HG03045 (cell line): Measurements from ENCODE around the gene MED9.
"Not testable (repeated sequence)": the region's sequence is repeated elsewhere in the genome, so short reads cannot be mapped to it uniquely, and the experiment has no call there.

Experiments used
- ATAC-seq: cut with Tn5 transposase; IDR thresholded peaks from one replicate; pipeline ENCODE4 v1.9.1; 2021; ENCODE audit warnings: mild to moderate bottlenecking, moderate library complexity; ENCODE audit not compliant: unreplicated experiment

Gene MED9

DNA sequence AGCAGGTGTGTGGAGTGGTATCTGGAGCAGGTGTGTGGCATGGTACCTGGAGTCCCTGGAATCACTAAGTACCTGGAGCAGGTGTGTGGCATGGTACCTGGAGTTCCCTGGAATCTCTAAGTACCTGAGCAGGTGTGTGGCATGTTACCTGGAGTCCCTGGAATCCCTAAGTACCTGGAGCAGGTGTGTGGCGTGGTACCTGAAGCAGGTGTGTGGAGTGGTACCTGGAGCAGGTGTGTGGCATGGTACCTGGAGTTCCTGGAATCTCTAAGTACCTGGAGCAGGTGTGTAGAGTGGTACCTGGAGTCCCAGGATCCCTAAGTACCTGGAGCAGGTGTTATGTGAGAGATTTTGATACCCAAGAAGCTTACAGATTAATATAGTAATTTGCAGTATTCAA is 22.1 kb upstream of the MED9 start:
- not testable (repeated sequence) for ATAC-seq

DNA sequence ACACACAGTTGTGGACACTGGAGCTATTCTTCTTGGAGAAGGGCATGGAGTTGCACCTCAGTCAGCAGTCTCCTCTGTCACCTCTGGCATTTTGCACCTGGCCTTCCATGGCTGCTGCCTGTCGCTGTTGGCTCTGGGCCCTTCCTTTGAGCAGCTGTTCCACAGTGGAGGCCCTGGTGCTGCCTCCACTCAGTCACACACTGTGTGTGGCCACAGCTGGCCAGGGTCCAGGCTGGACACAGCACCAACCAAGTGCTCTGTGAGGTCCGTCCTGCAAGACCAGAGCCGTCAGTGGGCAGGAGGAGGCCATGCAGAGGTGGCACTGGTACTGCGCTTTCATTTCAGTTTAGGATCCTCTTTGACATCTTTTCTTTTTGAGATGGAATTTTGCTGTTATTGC is 21.6 kb upstream of the MED9 start:
- no peak for ATAC-seq

DNA sequence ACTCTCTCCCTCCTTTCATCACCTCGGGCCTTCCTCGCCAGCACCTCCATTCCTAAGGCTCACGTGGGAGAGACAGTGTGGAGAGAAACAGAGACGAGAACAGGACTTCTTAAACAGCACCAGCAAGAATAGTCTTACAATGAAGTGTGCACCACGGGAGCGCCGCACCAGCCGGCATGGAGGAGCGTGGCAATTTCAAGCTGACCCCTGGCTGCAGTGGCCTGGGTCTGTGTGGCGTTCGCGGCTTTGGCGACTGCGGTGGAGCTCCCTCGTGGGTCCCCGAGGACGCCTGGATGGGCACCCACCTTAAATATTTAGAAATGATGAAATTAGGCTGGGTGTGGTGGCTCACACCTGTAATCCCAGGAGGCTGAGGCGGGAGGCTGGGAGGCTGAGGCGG is 20.5 kb upstream of the MED9 start:
- ATAC-seq, result no peak

DNA sequence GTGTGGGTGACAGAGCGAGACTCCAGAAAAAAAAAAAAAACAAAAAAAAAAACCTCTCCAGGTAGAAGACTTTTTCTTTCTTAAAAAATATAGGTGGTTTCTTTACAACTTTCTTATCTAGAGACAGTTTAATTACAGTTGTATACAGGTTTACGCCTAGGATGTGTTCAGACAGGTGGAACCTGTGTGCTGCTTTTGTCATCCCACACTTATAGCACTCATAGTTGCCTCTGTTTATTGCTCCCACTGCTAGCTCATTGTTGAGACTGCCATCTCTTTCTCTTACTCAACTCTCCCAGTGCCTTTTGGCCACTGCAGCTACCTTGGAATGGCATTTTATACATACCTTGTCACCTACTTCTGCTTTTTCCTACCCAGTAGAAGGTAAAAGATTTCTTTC is 19.1 kb upstream of the MED9 start:
- ATAC-seq, result no peak

GRCh38 chr17:17460038-17460437 is 16.8 kb upstream of the MED9 start:
- no peak for ATAC-seq

DNA sequence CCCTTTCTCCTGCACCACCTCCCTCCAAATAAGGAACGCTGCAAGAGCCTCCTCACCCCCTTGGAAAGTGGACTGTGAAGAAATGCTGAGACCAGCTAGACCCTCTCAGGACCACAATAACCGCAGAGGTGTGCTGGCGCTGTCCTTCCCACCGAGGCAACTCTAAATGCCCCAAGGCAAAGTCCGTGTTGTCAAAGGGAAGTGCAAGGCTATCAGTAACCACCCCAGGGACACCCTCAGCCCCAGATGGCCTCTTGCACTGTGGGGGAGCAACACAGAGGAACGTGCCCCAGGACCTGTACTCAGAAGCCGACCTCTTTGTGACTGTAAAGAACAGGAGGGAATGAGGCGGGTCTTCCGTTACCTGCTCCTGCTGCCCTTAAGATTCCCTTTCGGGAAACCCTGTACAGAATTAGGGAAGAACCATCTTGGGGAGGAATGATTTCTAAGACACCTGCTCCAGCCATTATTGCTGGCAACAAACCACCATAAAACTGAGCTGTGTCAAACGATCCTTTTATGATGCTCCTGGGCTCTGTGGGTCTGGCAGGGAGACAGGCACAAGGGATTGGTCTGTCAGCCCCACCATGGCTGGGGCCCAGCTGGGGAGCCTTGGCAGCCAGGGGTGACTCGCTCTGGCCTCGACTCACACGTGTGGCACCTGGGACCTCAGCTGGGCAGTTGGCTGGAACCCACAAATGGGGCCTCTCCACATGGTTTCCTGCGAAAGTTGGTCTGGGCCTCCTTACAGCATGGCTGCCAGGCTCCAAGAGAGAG is 14.6 kb upstream of the MED9 start:
- no peak for ATAC-seq

DNA sequence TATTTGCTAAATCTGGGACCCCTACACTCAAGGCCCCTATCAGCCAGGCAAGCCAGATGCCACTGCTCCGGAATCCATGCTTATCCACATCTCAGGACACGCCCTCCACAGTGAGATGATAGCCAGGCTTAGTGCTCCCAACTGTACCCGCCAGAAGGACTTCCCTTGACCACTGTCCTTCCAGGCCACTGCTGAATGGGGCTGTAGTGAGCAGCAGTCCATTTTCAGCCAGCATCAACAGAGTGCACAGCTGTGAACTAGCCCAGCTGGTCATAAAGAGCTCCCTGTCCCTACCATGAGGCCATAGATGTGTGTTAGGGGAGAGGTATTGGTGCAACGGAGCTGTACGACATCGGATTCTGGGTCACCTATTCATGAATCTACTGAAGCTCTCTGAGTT is 13.0 kb upstream of the MED9 start:
- no peak for ATAC-seq

GRCh38 chr17:17465878-17466277 is 10.9 kb upstream of the MED9 start:
- not testable (repeated sequence) for ATAC-seq

DNA sequence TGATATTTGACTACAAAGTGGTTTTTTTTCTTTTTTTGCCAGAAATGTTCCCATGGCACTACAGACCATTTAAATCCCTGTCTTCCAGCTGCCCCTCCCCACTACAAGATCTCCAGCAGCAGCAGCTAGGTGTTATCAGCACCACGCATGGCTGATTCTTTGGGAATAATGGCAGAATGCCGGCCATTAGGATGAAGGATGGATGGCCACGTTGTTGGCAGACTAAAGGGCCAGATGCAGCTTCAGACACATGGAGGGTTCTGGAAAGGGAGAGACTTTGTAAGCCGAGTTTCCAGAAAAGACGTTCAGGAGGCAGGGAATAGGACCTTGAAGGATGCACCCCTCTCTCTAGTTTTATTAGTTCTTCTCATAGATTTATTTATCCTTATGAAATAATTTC is 10.3 kb upstream of the MED9 start:
- ATAC-seq, result no peak

GRCh38 chr17:17467016-17467415 is 9.8 kb upstream of the MED9 start:
- no peak for ATAC-seq

GRCh38 chr17:17467720-17468119 is 9.1 kb upstream of the MED9 start:
- no peak for ATAC-seq

DNA sequence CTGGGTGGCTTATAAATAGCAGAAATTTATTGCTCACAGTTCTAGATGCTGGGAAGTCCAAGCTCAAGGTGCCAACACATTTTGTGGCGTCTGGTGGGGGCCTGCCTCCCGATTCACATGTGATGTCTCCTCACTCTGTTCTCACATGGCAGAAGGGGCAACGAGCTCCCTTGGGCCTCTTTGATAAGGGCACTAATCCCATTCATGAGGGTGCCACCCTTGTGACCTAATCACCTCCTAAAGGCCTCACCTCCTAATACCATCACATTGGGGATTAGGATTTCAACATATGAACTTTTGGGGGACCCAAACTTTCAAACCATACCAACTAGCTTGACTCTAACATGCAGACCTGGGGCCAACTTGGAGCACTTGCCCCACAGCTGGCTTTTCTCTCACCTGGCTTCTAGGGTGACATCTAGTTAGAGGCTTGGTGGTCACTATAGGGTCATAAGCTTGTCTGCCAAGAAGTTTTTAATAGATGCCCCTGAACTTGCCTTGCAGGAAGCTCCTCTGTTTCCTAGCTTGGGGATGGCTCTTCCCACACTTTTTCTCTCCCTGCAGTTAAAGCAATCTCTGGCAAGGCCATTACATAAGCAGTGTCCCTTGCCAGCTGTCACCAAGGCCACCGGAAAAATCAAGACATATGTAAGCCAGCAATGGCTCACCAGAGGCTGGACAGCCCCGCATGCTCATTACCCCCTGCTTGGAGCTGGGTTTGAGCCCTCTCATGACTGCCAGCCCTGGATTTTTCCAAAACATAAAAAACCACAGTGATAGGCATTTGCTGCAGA is 8.4 kb upstream of the MED9 start:
- no peak for ATAC-seq

DNA sequence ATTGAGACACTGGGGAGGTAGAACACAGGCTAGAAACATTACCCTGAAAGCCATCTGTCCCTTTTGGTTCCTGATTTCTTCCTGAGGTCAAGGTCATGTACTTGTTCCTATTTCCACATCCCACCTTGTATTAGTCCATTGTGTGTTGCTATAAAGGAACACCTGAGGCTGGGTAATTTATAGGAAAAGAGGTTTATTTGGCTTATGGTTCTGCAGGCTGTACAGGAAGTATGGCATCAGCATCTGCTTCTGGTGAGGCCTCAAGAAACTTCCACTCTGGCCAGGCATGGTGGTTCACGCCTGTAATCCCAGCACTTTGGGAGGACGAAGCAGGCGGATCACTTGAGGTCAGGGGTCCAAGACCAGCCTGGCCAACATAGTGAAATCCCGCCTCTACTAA is 7.4 kb upstream of the MED9 start:
- ATAC-seq, result no peak

DNA sequence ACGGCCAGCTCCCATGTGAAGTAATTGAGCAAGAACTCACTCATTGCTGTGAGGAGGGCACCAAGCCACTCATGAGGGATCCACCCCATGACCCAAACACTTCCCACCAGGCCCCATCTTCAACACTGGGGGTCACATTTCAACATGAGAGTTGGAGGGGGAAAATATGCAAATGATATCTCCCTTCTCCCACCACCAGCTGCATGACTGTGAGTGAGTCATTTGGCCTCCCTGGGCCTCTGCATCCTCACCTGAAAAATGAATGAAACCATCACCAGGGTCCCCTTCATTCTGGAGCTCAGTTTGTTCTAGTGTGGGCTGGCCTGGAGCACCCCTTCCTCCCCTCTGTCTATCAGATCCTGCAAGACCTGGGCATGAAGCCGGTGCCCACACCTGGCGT is 6.8 kb upstream of the MED9 start:
- ATAC-seq, result no peak

DNA sequence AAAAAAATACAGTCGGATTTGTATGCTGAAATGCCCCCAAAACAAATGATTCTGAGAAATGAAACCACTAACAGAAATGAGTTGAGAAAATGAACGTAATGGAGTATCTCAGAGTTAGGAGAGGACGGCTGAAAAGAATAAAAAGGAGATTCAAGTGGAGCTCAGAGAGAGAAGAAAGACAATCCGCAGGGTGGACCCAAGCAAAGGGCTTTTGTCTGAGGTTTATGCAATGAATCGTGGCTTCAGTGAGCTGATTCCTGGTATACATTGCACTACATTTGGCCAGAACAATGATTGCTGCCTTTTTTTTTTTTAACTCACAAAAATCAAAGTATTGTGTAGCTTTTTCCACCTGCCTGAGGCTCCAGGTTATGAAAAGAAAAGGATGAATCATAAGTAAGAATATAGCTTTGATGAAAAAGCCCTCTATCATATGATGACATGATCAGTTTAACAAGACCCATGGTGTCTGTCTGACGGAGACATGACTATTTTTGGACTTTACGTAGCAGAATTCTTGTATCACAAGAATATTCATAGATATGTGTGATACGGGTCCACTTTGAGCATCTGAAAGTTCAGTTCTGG is 4.4 kb upstream of the MED9 start:
- no peak for ATAC-seq

GRCh38 chr17:17474341-17474740 is 2.5 kb upstream of the MED9 start:
- ATAC-seq, result no peak

DNA sequence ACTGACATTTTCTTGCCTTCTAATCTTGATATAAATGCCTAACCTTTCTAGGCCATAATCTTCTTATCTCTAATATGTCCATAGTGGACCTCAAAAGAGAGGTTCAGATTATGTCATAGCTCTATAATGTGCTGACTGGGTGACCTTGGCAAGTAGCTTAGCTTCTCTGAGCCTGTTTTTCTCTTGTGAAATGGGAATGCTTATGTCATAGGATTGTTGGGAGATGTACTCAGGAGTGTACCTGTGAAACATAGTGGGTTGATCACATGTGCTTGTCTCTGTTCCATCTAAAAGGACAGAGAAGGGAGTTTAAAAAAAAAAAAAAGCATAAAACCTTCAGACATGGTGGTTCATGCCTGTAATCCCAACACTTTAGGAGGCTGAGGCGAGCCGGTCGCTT is 2.4 kb downstream of the MED9 start:
- no peak for ATAC-seq

GRCh38 chr17:17480593-17481148 is 3.9 kb downstream of the MED9 start:
- ATAC-seq, result no peak

GRCh38 chr17:17481860-17482259 is 5.1 kb downstream of the MED9 start:
- no peak for ATAC-seq

GRCh38 chr17:17484451-17484899 is 7.7 kb downstream of the MED9 start:
- no peak for ATAC-seq

- no peak for ATAC-seq
Observed at GRCh38 chr17:17485420-17485819, 8.6 kb downstream of the MED9 start.

DNA sequence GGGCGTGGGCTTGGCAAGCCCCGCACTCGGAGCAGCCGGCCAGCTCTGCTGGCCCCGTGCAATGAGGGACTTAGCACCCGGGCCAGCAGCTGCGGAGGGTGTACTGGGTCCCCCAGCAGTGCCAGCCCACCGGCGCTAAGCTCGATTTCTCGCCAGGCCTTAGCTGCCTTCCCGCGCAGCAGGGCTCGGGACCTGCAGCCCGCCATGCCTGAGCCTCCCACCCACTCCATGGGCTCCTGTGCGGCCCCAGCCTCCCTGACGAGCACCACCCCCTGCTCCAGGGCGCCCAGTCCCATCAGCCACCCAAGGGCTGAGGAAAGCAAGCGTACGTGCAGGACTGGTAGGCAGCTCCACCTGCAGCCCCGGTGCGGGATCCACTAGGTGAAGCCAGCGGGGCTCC is 9.6 kb downstream of the MED9 start:
- ATAC-seq, result not testable (repeated sequence)
